Smooth muscle cell of the brain vasculature (primary cell): Measurements from ENCODE around the gene DENND1B.

Experiments
- DNase-seq: peaks from one replicate; pipeline ENCODE4 v3.0.0-alpha.2; 2012; ENCODE audit warnings: low read depth, low spot score

The DENND1B gene

DNA sequence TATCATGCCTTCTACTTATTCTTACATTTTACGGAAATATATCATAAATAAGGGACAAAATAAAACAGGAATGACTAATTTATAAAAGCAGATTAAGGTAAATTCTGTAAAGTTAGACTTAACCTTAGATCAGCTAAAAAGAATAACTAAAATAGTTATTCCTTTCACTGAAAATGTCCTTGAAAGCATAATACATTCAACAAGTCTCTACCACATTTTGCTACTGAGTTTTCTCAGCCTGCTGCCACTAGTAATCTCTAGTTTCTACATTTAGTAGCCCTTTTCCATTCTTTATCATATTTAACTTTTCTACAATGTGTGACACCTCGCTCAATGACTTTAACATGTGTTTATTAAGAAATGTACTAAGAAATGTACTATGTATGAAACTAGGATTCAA, 89.0 kb downstream of the DENND1B start:
- DNase-seq: no peak

- DNase-seq: no peak
Measured at GRCh38 chr1:197685785-197686184, 89.5 kb downstream of the DENND1B start.

- DNase-seq: no peak
Measured at GRCh38 chr1:197683895-197684553, 91.3 kb downstream of the DENND1B start.

- DNase-seq: no peak
Measured at GRCh38 chr1:197683280-197683679, 92.0 kb downstream of the DENND1B start.

DNA sequence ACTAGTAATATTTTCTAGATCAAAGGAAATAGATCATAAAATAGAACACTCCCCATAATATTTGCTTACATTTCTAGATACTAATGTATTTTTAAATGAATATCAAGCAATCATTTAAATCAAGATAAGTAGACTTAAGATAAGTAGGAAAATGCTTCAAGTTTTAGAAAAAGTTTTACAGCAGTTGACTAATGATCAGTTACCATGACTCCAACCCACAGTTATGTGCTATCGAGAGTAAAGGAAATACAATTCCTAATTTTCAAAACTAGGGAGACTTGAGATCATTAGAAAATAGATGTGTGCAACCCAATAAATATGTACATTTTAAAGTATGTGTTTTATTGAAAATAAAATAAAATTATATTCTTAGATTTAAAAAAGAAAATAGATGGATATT, 95.0 kb downstream of the DENND1B start:
- DNase-seq: no peak

DNA sequence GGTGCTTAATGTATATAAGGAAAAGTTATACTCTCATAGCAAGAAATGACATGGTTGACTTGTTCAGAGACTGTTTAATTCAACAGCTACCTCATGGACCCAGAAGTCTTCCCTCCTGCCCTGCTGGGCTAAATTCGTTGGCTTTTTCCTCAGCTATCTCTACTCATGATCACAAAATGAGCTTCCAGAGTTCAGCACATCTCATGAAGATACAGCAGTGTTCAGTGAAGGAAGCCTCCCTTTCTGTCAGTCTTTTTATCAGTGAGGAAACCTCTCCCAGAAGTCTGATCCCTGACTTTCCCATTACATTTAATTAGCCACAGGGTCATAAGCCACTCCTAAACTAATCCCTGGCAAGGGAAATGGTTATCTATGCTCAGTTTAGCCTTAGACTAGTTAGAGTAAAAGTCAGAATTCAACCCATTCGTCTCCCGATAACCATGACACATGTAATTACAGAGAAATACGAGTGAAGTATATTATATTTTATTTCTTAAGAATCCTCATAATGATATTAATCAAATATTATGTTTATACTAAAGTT, 97.5 kb downstream of the DENND1B start:
- DNase-seq: no peak

DNA sequence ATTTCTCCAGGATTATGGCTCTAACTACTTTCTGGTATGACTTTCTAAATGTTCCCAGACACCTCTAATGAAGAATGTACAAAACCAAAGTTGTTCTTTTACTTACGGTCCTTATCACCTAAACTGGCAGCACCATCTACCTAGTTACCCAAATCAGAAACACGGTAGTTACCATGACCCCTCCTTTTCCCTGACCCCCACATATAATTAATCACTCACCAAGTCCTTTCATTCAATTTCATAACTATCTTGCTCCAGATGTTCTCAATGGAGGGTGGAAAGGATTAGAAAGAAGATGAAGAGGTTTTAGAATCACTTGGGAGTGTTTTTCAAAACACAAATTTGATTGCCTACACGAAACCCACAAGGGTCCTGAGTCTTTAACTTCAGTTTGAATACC, 98.0 kb downstream of the DENND1B start:
- no peak for DNase-seq

- DNase-seq: no peak
Measured at GRCh38 chr1:197675583-197676208, 99.6 kb downstream of the DENND1B start.

GRCh38 chr1:197674286-197674685, 101.0 kb downstream of the DENND1B start:
- no peak for DNase-seq

- DNase-seq: no peak
Measured at GRCh38 chr1:197673292-197673691, 102.0 kb downstream of the DENND1B start.

- DNase-seq: no peak
Measured at GRCh38 chr1:197672347-197672746, 102.9 kb downstream of the DENND1B start.

- no peak for DNase-seq
Measured at GRCh38 chr1:197671920-197672319, 103.4 kb downstream of the DENND1B start.

GRCh38 chr1:197671140-197671539, 104.1 kb downstream of the DENND1B start:
- no peak for DNase-seq

- DNase-seq: no peak
Measured at GRCh38 chr1:197666769-197667285, 108.5 kb downstream of the DENND1B start.

GRCh38 chr1:197664391-197664790, 110.9 kb downstream of the DENND1B start:
- DNase-seq: no peak

- DNase-seq: no peak
Measured at GRCh38 chr1:197663162-197663953, 111.9 kb downstream of the DENND1B start.

DNA sequence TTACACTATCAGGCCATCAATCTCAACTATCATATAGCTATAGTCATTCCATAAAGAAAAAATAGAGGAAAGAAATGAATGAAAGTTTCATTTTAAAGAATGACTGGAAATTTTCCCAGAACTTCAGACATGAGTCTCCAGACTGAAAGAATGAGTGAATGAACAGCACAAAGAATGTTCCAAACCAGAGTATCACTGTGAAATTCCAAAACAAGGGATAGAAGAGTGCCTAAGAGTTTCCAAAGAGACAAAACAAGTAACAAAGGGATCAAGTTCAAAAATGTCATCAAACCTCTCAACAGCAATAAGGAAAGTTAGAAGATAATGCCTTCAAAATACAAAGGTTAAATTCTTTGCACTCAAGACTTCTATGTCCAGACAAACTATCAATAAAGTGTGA, 114.9 kb downstream of the DENND1B start:
- DNase-seq: no peak

GRCh38 chr1:197659171-197659570, 116.1 kb downstream of the DENND1B start:
- DNase-seq: no peak

DNA sequence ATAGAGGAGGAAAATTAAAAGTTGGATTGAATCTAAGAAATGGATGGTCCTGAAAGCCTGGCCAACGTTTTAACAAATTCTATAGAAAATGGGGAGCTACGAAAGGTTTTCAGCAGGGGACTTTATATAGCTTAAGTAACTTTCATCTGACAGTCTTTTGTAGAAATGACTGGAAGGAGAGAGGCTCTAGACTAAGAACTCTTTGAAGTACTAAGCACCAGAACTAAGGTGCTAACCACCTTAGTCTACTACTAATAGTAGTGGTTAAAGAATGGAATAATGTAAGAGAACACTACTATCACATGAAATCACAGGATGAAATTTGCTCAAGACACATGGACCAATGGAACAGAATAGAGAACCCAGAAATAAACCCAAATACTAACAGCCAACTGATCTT, 126.1 kb downstream of the DENND1B start:
- DNase-seq: no peak

DNA sequence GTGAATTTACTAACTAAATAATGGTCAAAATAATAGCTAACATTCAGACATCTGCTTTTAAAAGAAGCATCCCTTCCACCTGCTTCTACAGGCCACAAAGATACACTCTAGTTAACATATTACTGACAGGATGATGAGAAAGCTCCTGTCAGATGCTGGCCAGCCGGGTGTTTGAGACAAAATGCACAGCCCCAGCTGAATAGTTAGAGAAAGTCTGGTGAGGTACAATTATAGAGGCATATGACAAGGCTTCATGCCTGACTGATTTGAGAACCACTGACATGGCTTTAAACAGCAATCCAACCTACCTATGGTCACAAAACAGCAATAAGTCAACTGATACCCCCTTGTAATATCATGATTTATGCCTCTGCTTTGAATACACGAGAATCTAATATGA, 137.0 kb downstream of the DENND1B start:
- no peak for DNase-seq

- DNase-seq: no peak
Measured at GRCh38 chr1:197637406-197637805, 137.9 kb downstream of the DENND1B start.

DNA sequence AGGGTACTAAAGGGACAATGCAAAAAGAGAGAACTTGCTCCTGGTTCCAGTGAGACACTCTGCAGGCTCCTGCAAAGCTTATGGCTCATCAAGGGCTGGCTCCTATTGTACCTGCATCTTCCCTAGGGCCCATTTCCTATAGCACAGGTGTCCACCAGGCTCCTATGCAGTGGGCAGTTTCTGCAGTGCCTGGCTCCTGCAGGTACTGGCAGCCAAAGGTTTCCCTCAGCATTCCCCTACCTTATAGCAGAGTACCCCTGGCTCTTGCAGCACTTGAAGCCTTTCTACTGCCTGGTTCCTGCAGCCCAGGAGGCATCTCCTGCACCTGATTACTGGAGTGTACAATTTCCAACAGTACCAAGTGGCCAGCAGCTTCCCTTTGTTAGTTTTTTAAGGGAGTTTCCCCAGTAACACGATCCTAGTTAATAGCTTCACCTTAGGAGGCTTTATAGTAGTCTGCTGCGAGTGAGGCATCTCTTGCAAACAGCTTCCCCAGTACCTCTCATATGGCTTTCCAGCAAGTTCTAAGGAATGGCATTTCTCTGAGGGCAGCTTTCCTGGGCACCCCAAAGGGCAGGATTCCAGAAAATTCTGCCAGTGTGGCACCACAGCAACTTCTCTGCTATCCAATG, 141.7 kb downstream of the DENND1B start:
- no peak for DNase-seq
